Retinal pigment epithelial cell (primary cell): ENCODE data around the gene CYTL1.

Experiments used
- DNase-seq: peaks from one replicate; pipeline ENCODE4 v3.0.0-alpha.2; 2010; ENCODE audit warnings: low read depth
- H3K4me3 ChIP-seq: 2 replicates; pipeline ENCODE4 v1.5.1; 2011; ENCODE audit warnings: mild to moderate bottlenecking, low read length, control low read depth, moderate library complexity
- TF ChIP-seq, protein P1 (sequence below): conservative IDR thresholded peaks from 2 replicates; pipeline ENCODE4 v1.5.1; 2011; ENCODE audit warnings: low read depth, low read length, control low read depth, inconsistent platforms

CYTL1 gene

DNA sequence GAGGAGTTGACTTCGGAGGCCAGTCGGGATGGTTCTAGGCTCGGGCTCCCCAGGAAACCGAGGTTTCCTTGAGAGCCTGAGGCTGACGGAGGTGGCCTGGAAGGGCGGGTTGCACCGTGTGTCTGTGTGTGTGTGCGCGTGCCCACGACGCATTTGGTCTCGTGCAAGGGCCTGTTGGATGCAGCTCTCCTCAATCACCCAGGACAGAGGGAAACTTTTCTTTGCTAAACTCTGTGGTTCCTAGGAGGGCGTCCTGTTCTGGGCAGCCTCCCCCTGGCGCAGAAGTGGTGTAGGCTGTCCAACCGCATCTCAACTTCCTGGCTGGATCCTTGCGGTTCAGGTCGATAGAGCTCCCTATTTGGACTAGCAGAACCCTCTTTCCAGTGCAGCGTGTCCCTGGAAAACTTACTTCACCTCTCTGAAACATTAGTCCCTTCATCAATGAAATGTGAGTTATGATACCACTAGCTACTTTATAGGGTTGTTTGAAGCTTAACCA is 33.0 kb upstream of the CYTL1 start:
- TF ChIP-seq, protein P1, sequence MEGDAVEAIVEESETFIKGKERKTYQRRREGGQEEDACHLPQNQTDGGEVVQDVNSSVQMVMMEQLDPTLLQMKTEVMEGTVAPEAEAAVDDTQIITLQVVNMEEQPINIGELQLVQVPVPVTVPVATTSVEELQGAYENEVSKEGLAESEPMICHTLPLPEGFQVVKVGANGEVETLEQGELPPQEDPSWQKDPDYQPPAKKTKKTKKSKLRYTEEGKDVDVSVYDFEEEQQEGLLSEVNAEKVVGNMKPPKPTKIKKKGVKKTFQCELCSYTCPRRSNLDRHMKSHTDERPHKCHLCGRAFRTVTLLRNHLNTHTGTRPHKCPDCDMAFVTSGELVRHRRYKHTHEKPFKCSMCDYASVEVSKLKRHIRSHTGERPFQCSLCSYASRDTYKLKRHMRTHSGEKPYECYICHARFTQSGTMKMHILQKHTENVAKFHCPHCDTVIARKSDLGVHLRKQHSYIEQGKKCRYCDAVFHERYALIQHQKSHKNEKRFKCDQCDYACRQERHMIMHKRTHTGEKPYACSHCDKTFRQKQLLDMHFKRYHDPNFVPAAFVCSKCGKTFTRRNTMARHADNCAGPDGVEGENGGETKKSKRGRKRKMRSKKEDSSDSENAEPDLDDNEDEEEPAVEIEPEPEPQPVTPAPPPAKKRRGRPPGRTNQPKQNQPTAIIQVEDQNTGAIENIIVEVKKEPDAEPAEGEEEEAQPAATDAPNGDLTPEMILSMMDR, result no peak
- H3K4me3 ChIP-seq, result peak overlapping the region; percentile 62
- no peak for DNase-seq

DNA sequence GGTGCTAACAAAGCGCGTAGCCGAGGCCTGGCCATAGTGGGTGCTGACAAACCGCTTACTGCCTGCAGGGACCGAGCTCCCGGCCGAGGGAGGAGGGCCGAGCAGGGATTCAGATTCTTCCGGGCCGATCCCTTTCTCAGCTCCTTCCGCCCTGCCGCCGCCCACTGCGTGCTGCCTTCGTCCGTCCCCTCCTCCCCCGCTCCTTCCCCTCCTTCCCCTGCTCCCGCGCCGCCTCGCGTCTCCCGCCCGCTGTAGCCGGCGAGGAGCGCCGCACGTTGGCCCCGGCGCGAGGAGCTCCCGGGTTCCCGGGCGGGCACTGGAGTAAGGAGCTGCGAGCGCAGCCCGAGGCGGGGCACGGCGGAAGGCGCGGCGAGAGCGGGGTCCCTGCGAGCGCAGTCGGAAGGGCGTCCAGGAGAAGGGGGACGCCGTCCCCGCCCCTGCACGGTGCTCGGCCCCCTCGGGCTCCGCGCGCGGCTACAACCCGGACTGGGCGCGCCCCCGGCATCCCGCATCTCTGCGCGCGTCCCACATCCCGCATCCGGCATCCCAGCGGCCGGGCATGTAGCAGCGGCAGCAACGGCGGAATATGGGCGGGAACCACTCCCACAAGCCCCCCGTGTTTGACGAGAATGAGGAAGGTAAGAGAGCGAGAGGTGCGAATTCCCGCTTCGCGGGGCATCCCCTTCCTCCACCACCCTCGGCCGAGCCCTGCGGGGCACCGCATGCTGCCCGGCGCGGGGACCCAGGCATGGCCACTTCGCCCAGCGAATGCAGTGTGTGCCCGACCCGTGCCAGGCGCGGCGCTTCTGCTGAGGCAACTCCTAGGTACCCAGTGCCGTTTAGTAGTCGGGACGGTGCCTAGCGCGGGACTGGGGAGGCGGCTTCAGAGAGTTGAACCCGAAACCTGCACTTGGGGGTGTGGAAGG is 32.3 kb upstream of the CYTL1 start, which contains the start of gene STK32B:
TSS of gene STK32B (plus strand) at position 203 of the 926 bp plus-strand sequence.
- H3K4me3 ChIP-seq, result peak within 1 kb of the TSS; percentile 62
- no peak for DNase-seq
- TF ChIP-seq, protein P1, result no peak

- no peak for DNase-seq
- peak overlapping the region; percentile 62 for H3K4me3 ChIP-seq
- TF ChIP-seq, protein P1, result peak; percentile 84
Measured at GRCh38 chr4:5050520-5051277, 31.4 kb upstream of the CYTL1 start.

- no peak overlapping the region for H3K4me3 ChIP-seq
- DNase-seq, result no peak
- TF ChIP-seq, protein P1, result no peak
Measured at GRCh38 chr4:5048721-5049120, 29.5 kb upstream of the CYTL1 start.

GRCh38 chr4:5045097-5045496 is 25.8 kb upstream of the CYTL1 start:
- no peak overlapping the region for H3K4me3 ChIP-seq
- no peak for DNase-seq
- TF ChIP-seq, protein P1, result no peak

DNA sequence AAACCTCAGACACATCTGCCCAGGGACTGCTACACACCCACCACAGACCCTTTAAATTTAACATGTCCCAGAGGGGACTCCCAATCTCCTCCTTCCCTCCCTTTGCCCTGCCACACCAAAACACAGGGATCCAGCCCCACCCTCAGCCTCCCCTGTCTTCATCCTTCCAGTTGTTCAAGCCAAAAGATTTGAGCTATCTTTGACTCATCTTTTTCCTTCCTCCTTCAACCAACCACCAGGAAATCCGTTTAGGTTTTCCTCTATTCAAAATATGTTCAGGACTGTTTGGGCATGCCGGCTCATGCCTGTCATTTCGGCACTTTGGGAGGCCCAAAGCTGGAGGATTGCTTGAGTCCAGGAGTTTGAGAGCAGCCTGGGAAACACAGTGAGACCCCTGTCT is 25.1 kb upstream of the CYTL1 start:
- DNase-seq, result no peak
- TF ChIP-seq, protein P1, result no peak
- H3K4me3 ChIP-seq, result no peak overlapping the region
